ENCODE results near the gene NEDD4L. TPM values are rescaled to one million over a fixed set of nuclear protein-coding genes. Genes with fewer than 3 reads are reported as not detected.

Gene NEDD4L
- total RNA-seq, 1 experiment from 2014 or later, result 10.9 TPM

GRCh38 chr18:58392324-58393000 lies 348.4 kb downstream of the NEDD4L start:
- peak; percentile 6 for DNase-seq (ENCODE audit: low read depth)

- no peak for DNase-seq (ENCODE audit: low read depth)
Observed at GRCh38 chr18:58393295-58393694, 349.3 kb downstream of the NEDD4L start.

GRCh38 chr18:58394046-58394445 lies 350.0 kb downstream of the NEDD4L start:
- DNase-seq (ENCODE audit: low read depth), result no peak

GRCh38 chr18:58394602-58395425 lies 350.8 kb downstream of the NEDD4L start:
- DNase-seq (ENCODE audit: low read depth), result no peak

- DNase-seq (ENCODE audit: low read depth), result no peak
Observed at GRCh38 chr18:58396144-58396543, 352.1 kb downstream of the NEDD4L start.

DNA sequence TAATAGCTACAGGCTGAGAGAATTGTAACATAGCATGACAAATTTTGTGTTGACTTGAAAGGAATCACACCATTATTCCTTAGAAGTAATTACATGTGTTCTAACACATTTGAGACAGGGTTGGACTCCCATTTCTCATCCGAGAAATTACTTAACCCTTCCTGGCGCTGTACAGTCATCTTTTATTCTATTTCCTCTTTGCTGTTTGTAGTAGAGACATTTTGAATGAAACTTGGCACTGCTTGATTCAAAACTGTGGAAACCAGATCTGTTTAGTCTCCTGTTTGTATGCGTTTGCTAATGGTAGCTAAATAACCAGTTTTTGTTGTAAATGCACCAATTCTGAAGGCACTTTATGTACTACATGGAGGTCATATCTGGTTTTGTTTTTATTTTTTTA lies 352.9 kb downstream of the NEDD4L start:
- no peak for DNase-seq (ENCODE audit: low read depth)

GRCh38 chr18:58397385-58398132 lies 353.5 kb downstream of the NEDD4L start:
- no peak for DNase-seq (ENCODE audit: low read depth)

DNA sequence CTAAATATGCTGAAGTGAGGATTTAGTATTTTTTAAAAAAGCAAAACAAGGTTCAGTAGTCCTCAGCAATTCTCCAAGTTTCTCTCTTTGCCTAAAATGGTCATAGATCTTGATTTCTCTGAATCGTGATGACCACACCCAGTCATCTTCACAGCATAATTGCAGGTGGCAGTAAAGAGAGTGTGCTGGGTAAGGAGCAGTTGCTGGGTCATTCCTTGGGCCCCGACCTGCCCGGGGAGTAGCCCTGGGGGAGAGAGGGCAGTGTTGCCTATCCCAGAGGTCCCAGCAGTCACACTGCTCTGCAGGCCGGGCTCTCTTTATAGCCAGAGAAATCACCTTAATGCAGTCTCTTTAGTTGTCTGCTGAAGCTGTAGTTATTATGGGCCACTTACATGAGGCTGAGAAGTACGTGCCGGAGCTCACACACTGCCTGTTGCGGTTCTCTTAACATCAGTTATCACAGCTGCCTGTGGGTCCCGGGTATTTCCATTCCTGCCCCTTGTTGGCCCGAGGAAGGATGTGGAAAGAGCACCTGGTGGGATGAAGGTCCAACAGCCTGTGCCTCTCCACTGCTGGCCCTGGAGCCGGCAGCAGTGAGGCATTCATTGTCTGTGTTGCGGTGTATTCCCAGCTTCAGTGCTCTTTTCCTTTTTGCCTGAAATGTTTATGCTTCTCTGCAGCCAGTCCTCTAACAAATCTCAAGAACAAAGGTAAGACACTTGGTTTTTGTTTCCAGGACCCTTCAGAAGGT lies 354.8 kb downstream of the NEDD4L start:
- DNase-seq (ENCODE audit: low read depth), result no peak

- DNase-seq (ENCODE audit: low read depth), result no peak
Observed at GRCh38 chr18:58400331-58400870, 356.4 kb downstream of the NEDD4L start.

DNA sequence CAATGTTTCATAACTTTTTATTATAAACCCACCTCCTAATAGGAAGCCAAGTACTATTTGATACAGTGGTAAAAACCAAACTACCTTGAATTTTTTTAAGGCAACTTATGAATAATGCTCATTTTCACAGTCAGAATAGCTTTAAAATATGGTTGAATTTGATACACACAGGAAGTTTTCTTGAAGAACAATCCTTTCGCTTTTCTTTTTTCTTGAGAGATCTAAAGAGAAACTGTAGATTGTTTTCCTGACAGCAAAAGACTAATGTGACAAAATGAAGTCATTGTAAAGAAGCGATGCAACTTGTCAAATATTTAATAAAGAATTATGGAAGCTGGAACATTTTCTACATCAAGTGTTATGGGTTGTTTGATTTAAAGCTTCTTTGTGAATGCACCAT lies 357.2 kb downstream of the NEDD4L start:
- no peak for DNase-seq (ENCODE audit: low read depth)

- peak; percentile 95 for DNase-seq (ENCODE audit: low read depth)
Observed at GRCh38 chr18:58402247-58402646, 358.2 kb downstream of the NEDD4L start.

DNA sequence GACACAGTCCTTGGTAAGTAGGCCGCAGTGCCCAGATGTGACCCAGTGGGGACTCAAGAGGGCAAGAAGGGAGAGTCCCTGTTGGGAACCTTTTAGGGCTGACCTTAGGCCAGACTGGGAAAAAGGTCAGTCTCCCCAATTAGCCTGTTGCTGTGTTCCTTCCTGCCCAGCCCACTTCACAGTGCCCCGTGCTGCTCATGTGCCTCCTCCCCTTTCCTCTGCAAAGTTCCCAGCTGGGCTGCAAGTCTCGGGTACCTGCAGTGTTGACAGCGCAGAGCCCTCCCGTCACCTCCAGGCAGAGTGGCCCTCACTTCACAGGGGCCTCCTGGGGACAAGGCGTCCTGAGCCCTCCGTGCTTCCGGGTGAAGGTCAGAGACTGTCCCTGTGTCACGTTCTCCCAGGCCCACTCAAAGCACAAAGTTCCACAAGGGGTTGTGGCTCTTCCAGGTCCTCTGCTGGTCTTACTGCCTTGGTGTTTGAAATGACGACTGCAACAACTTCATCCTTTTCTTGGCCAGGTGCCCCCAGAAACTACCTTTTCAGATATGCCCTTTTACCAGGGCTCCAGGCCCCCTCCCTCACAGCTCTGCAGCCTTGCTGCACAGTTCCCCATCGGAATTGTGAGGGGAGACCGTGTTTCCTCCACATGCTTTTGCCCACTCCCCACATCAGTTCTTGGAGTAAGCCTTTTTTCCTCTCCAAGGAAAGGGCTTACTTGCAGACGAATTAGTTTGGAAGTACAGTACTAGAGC lies 359.1 kb downstream of the NEDD4L start:
- no peak for DNase-seq (ENCODE audit: low read depth)

- no peak for DNase-seq (ENCODE audit: low read depth)
Observed at GRCh38 chr18:58403799-58404455, 359.9 kb downstream of the NEDD4L start.

GRCh38 chr18:58405107-58405898 lies 361.3 kb downstream of the NEDD4L start:
- no peak for DNase-seq (ENCODE audit: low read depth)

GRCh38 chr18:58407263-58407648 lies 363.2 kb downstream of the NEDD4L start:
- DNase-seq (ENCODE audit: low read depth), result no peak

DNA sequence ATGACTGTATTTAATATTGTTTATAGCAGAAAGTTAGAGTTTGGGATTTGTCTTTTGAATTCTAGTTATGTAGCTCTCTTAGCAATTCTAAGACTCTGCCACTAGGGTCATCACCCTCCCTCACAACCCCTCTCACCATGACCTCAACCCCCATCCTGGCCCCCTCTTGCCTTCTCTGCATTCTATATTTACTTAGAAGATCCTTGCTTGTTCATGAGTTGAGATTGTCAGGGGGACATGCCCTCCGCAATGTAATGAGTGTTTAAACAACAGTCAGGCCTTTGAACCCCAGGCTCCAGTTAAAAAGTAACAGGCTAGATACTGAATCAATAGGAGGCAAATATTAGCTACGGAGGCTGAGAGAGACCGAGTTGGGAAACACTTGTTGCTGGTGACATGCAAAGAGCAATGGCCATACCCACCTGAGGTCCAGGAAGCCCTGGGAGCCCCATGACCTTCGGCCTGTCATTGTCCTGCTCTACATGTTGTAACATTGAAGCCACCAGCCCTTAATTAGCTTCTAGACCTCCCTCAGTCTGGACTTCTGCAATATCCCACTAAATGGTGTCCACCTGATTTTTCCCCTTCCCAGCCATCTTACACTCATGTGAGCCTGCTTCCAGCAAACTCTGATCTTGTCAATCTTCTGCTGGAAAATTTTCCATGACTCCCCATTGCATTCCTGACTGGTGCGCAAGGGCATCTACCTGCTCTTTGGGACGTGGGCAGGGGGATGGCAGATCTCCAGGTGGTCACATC lies 363.8 kb downstream of the NEDD4L start:
- DNase-seq (ENCODE audit: low read depth), result no peak

DNA sequence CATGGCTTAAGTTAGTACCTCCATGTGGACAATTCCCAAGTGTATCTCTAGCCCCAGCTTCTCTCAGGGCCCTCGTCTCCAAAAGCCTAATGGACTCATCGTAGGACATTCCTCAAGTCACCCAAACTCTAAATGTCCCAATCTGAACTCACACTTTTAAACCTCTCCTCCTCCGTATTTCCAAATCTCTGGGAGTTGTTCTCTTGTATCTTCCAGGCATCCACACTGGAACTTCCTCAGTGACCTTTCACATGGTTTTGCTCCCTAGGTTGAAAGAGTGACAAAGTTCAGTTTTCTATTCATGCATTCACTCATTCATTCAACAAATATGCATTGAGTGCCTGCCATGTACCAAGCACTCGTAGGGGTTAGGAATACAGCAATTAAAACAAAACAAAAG lies 364.6 kb downstream of the NEDD4L start:
- no peak for DNase-seq (ENCODE audit: low read depth)

- no peak for DNase-seq (ENCODE audit: low read depth)
Observed at GRCh38 chr18:58409802-58410445, 365.9 kb downstream of the NEDD4L start.
